ENCODE data around the gene ANKRD29. TPM values are rescaled to one million over a fixed set of nuclear protein-coding genes. Genes with fewer than 3 reads are reported as not detected.
"Not testable (repeated sequence)": the region's sequence is repeated elsewhere in the genome, so short reads cannot be mapped to it uniquely, and the experiment has no call there.

Gene ANKRD29
- total RNA-seq, 1 donor from 2014 or later = 3.9 TPM

DNA sequence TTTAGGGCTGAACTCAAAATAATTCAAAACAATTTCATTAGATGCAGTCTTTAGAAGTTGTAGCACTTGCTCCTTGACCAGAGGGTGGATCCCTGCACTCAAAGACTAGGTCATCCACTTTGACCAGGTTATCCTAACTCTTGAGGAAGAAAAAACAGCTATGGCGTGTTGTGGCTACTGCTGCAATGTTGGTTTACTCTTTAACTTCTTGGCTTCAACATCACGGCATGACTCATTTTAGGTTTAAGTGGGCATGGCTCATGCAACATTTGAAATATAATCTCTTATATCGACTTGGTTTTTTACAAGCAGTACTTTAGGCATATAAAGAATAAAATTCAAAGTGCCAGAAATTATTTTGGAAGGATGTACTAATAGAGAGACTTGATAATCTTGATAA is 35.4 kb downstream of the ANKRD29 start:
- DNase-seq (ENCODE audit: low spot score) = no peak
- intact Hi-C loops (cut with DNase I) = loop anchor here (10.0 kb wide), 1 partner anchor 487 kb away; no protein-coding TSS in a partner anchor

DNA sequence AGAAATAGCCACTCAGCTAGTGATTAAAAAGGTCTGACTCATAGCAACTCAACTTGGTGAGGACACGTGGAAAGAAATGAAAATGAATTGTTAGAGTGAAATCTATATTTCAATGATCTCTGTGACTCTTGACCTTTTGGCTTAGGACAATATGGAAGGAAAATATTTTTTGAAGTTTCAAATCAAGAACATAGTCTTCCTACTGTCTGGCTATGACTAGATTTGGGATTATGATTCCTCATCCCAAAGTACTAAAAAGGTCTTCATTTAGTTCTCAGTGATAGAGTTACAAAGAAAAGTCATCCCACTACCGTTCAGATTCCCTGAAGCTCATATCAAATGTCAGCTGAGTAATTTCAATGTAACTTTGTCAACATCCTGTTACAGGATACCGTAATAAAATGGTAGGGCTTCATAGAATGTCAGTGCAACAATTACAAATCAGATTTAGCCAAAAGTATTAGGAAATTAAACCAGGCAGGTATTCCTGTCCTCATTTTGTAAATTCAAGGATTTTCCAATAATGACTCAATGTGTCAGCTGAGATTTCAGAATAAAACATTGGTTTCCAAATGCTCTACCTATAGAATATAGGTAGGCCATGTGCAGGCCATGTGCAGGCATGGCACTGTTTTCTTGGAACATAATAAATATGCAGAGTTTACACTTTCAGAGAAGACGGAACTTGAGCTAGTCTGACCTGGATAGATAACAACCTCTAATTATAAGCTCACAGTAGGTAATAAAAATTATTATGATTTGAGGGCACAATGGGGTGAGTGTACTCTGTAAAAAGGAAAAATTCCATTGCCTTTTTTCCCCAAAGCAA is 36.0 kb downstream of the ANKRD29 start:
- intact Hi-C loops (cut with DNase I) = loop anchor here (10.0 kb wide), 1 partner anchor 488 kb away; no protein-coding TSS in a partner anchor
- DNase-seq (ENCODE audit: low spot score) = no peak

DNA sequence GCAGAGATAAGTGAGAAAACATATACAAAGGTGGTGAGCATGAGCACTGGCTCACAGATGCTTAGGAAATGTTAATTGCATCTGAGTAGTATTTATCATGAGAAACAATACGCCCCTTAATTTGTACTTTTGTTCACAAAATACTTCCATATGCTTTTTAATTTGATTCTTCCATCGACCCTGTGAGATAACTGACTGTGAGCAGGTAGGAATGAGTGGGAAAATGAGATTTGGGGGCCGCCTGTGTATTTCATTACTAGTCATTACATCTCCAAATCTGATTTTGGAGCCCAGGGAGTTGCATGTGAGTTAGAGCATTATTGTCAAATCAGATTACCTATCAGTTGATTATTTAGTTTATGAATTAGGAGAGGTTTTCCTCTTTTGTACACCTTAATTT is 39.7 kb downstream of the ANKRD29 start:
- no peak for DNase-seq (ENCODE audit: low spot score)
- intact Hi-C loops (cut with DNase I) = loop anchor here (2.0 to 10.0 kb wide), 3 partner anchors 189 to 492 kb away; no protein-coding TSS in a partner anchor

DNA sequence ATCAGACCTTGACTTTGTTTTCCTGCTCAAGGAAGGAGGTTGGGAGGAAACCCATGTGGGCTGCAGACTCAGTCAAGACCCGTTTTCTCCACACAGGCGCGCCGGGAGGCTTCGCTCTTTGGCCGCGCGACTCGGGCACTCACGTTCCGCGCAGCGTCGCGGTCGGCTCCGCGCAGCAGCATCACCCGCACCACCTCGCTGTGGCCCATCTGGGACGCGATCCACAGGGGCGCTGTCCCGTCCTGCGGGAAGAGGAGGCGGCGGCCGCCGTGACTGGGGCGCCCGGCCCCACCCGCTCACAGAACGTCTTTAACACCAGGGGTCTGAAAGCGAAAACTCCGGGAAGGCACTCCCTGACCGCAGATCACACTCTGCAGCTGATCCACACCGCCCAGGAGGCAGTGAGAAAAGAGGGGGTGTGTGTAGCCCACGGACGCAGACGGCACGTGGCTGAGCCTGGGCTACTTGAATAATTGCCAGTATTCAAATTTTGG is 43.3 kb downstream of the ANKRD29 start:
- DNase-seq (ENCODE audit: low spot score) = no peak
- intact Hi-C loops (cut with DNase I) = no loop called here

DNA sequence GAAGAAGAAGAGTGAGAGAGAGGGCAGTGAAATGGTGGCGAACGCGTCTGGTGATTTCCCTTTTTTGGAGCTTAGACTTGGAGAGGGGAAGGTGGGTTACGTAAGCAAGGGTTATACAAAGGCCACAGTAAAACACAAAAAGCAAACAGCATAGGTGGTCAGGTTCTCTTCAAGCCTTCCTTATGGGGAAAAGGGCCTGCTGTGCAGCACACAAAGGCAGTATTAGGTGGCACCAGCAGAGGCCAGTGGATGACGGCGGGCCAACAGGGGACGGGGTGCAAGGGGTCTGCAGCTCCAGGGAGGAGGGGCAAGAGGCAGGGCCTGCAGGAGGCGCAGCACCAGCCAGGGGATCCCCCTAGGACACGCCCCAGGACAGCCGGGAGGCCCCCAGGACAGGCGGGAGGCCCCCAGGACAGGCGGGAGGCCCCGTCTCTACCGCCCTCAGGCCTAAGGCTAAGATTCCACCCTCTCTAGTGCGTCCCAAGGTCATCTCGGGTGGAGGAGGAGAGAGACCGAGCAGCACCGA is 43.8 kb downstream of the ANKRD29 start:
- intact Hi-C loops (cut with DNase I) = no loop called here
- DNase-seq (ENCODE audit: low spot score) = no peak

DNA sequence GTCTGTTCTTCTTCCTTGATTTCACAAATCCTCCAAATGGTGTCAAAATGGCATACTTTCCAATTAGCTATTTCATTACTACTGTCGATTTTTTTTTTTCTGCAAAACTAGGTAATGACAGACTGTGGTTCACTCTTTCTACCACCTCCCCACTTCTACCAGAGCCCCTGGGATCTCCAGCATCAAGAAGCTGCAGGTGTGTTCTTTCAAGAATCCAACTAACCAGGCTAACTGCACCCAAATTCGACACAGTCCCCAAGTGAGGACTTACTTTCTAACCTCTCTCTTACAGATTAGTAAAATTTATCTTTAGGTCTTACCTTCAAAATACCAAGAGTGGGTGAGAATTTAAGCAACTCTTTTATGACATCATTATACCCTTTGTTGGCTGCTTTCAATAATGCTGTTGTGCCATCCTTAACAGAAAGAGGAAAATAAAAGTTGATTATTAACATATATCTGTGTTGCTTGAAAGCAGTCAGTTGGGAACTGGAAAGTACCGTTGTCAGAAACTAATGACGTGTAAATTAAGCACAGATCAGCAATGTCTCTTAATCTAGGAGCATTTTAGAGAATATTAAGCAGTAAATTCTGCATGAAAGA is 45.2 kb downstream of the ANKRD29 start:
- intact Hi-C loops (cut with DNase I) = no loop called here
- no peak for DNase-seq (ENCODE audit: low spot score)

DNA sequence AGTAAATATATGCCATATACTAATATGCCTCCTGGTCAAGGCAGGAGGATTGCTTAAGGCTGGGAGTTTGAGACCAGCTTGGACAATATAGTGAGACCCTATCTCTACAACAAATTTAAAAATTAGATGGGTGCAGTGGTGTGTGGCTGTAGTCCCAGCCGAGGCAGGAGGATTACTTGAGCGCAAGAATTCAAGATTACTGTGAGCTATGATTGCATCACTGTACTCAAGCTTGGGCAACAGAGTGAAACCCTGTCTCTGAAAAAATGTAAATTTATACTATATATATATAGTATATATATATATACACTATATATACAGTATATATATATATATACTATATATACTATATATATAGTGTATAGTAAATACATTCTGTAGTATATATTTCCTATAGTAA is 46.5 kb downstream of the ANKRD29 start:
- intact Hi-C loops (cut with DNase I) = no loop called here
- no peak for DNase-seq (ENCODE audit: low spot score)

DNA sequence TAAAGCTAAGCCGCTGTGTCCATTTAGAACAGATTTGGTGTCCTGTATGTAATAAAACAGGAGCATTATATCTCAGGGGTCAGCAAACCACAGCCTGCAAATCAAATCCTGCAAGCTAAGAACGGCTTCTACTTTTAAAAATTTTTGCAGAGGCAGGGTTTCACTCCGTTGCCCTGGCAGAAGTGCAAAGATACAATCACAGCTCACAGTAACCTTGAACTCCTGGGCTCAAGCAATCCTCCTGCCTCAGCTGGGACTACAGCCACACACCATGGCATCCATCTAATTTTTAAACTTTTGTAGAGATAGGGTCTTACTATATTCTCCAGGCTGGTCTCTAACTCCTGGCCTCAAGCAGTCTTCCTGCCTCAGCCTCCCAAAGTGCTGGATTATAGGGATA is 47.8 kb downstream of the ANKRD29 start:
- intact Hi-C loops (cut with DNase I) = no loop called here
- no peak for DNase-seq (ENCODE audit: low spot score)

DNA sequence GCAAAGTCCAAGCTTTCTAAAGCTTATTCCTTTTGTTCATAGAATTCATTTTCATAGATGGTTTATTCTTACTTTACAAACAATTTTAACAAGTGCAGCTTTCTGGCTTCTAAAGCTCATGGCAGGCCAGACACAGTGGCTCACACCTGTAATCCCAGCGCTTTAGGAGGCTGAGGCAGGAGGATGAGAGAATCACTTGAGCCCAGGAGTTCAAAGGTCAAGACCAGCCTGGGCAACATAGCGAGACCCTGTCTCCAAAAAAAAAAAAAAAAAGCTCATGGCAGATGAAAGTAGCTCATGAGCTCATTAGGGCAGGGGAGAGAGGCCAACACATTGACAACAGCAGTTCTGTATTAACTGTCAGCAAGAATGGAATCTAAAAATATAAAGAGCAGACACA is 48.3 kb downstream of the ANKRD29 start:
- no peak for DNase-seq (ENCODE audit: low spot score)
- intact Hi-C loops (cut with DNase I) = no loop called here

DNA sequence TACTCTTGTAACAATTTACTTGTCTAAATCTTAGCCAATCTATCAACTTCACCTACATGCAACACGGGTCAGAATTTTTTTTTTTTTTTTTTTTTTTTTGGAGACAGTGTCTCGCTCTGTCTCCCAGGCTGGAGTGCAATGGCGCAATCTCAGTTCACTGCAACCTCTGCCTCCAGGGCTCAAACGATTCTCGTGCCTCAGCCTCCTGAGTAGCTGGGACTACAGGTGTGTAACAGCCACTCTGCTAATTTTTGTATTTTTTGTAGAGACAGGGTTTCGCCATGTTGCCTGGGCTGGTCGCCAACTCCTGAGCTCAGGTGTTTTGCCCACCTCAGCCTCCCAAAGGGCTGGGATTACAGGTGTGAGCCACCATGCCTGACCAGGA is 49.6 kb downstream of the ANKRD29 start:
- intact Hi-C loops (cut with DNase I); DNase-seq (ENCODE audit: low spot score): not testable (repeated sequence)

DNA sequence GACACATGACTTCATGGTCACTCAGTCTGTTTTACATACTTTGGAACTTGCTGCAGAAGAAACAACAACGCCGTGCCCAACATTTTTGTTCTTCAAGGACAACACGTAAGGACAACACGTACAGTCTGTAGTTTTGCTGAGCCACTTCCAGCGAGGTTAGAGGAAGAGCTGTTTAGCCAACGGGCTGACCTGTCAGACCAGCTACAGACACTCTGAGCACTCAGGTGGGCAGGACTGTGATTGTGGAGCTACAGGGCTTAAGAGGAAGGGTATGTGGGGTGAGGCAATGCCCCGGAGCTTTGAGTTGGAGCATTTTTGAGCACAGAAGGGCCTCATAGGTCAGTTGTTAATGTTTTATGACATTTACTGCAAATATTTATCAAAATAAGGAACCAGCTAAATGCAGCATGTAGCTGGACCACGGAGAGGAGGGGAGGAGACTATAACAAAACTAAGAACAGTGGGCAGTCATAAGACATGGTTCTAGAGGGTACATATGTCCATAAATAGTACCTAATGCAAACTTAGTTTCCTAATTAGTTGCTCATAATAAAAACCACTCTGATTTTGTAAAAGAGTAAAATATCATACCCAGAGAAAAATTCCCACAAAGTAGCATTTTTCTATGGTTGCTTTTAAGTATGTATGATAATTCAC is 50.1 kb downstream of the ANKRD29 start:
- intact Hi-C loops (cut with DNase I) = no loop called here
- DNase-seq (ENCODE audit: low spot score) = no peak

DNA sequence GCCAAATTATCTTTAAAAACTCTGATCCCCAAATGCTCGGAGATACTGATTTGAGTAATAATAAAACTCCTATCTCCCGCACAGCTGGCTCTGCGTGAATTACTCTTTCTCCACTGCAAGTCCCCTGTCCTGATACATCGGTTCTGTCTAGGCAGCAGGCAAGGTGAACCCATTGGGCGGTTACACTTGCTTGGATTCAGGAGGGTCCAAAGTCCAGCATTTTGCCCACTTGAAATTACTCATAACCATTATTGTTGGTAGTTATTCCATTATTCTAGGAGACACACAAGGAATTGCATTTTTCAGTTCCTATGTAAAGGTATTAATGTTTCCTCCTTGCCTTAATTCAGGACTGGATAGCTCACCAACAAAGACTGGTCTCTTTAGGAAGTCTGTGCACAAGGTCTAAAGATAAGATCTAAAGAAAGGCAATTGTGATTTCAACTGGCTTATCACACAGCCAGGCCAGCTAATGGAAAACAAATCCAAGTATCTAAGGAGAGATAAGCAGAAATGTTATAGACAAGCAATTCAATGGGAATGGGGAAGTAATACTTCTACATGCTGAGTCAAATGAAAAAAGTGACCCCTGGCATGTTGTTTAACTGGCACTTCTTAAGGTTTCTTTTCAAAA is 53.2 kb downstream of the ANKRD29 start:
- intact Hi-C loops (cut with DNase I) = no loop called here
- no peak for DNase-seq (ENCODE audit: low spot score)

DNA sequence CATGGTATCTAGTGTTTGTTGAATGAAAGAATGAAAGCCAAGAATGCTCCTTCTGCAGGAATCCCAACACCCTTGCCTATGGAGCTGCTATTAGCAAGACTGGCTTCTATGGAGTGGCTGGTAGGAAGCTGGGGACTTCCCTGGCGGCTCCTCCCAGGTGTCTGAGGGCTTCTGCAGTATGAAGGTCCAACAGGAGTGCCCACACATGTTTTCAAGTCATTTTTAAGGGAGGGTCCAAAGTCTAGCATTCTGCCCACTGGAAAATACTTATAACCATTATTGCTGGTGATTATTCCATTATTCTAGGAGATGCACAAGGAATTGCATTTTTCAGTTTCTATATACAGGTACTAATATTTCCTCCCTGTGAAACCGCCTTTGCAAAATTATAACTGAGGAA is 54.5 kb downstream of the ANKRD29 start:
- no peak for DNase-seq (ENCODE audit: low spot score)
- intact Hi-C loops (cut with DNase I) = no loop called here

DNA sequence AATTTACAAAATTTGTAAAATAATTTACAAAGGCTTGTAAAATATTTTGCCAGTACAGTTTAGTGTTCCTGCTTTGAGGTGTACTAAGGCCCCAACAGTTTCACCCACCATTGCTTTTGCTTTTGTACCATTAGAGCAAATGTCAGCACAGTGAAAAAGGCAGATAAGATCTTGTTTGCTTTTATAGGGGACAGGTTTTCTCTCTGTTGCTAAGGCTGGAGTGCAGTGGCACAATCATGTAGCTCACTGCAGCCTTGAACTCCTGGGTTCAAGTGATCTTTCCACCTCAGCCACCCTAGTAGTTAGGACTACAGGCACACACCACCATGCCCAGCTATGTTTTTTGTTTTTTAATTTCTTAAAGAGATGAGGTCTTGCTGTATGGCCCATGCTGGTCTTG is 56.8 kb downstream of the ANKRD29 start:
- intact Hi-C loops (cut with DNase I) = no loop called here
- no peak for DNase-seq (ENCODE audit: low spot score)

DNA sequence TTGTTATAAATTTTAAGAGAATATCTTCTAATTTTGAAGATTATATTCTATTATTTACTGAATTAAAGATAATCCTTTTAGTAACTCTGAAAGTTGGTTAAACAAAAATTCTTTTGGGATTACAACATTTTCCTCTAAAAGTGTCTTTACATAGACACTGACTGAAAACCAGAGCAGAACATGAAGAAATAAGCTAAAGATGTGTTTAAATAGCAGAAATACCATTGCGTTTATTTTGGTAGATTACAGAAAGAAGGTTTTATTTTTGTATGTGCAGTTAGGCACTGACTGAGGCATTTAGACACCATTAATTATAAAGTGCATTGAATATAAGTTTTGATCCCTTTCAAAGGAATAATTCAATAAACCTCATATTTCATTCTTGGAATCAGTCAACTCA is 62.9 kb downstream of the ANKRD29 start:
- intact Hi-C loops (cut with DNase I) = no loop called here

DNA sequence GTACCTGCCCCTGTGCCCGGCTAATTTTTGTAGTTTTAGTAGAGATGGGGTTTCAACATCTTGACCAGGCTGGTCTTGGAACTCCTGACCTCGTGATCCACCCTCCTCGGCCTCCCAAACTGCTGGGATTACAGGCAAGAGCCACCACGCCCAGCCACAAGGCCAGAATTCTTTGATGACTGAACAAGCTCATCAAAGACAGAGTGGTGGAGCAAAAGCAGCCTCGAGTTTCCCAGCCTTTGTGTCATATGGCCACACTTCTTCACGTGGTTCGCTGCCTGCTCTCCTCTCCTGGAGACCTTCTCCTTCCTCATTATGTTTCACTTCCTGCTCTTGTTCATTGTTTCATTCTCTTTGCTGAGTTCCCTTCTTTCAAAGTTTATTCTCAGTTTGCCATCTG is 66.5 kb downstream of the ANKRD29 start:
- DNase-seq (ENCODE audit: low spot score) = no peak
- intact Hi-C loops (cut with DNase I) = no loop called here

More for the DNA sequence above, 62.9 kb downstream of the ANKRD29 start:
- DNase-seq (ENCODE audit: low spot score) = no peak

DNA sequence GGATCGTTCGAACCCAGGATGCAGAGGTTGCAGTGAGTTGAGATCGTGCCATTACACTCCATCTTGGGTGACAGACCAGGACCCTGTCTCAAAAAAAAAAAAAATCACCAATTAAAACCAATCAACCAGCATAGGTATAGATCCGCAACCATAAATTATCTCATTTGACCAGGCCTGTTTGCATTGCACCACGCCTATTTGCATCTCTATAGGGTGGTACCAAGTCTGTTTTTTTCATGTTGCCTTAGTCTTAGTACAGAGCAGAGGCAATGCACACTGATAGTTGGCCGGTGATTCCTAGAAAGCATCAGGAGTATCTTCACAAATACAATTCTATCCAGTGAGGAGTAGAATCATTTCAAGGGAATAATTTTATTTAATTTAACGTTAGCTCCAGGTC is 67.1 kb downstream of the ANKRD29 start:
- intact Hi-C loops (cut with DNase I) = no loop called here

DNA sequence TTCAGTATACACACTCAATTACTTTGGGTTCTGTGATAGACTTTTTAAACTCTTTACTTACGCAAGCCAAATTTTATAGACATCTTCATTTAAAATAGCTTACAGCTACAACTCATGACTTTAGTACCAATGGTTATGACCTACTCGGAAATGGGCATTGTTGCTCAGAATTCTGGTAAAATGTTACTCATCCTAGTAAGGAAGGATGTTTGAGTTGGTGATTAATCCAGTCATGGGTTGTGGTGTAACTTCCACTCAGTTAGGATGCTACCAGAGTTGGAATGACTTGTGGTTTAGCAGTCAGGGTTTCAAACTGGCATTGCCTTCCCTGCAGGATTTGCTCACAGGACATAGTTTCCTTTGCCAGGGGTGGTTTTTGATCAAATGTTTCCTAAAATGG is 69.0 kb downstream of the ANKRD29 start:
- intact Hi-C loops (cut with DNase I) = no loop called here
- no peak for DNase-seq (ENCODE audit: low spot score)

More for the DNA sequence above, 67.1 kb downstream of the ANKRD29 start:
- DNase-seq (ENCODE audit: low spot score) = no peak

DNA sequence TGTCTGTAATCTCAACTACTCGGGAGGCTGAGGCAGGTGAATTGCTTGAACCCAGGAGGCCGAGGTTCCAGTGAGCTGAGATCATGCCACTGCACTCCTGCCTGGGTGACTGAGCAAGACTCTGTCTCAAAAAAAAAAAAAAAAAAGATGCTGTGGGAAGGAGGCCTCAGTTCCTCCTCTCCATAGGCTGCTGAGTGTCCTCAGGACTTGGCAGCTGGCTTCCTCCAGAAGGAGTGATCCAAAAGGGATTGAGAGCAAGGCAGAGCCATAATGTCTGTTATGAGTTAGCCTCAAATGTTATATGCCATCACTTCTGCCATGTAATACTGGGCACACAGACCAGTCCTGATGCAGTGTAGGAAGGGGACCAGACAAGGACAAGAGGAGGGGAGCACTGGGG is 69.8 kb downstream of the ANKRD29 start:
- no peak for DNase-seq (ENCODE audit: low spot score)
- intact Hi-C loops (cut with DNase I) = no loop called here

DNA sequence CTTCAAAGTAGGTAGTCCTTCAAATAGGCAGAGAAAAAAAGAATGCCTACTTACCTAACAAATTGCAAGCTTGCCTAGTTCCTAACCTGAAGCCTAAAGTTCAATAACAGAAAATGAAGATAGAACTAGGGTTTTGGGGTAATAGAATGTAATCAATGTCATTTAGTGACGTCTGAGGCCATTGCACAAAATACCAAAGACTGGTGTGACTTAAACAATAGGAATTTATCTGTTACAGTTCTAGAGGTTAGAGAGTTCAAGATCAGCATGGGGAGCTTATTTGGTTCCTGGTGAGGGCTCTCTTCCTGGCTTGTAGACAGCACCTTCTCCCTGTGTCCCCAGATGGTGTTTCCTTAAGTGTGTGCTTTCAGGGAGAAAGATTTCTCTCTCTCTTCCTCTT is 71.7 kb downstream of the ANKRD29 start:
- intact Hi-C loops (cut with DNase I) = no loop called here
- DNase-seq (ENCODE audit: low spot score) = no peak
